Right cardiac atrium (tissue), 5 donors: ENCODE results near the gene TM2D1. TPM values are rescaled to one million over a fixed set of nuclear protein-coding genes. Genes with fewer than 3 reads are reported as not detected.

ENCODE experiments used
- ATAC-seq, 2 donors: fragments of 200-7000 bp; cut with Tn5 transposase; one replicate each; pipeline versions ENCODE4 v1.8.0 to v1.9.1; 2020; ENCODE audit warnings: moderate library complexity in 2 of 2, mild to moderate bottlenecking in 1 of 2
- DNase-seq, 3 donors: peaks; one replicate each; pipeline ENCODE4 v3.0.0-alpha.2; 2020
- H3K27ac ChIP-seq: one replicate; pipeline ENCODE4 v1.5.1; 2013; ENCODE audit warnings: mild to moderate bottlenecking, low read length, control low read depth, moderate library complexity
- H3K27me3 ChIP-seq: one replicate; pipeline ENCODE4 v1.6.1; 2013; ENCODE audit not compliant: control insufficient read depth, insufficient read depth
- H3K4me1 ChIP-seq: one replicate; pipeline ENCODE4 v1.6.1; 2013; ENCODE audit warnings: low read length; ENCODE audit not compliant: control insufficient read depth, insufficient read depth
- H3K4me3 ChIP-seq: one replicate; pipeline ENCODE4 v1.5.1; 2013; ENCODE audit warnings: low read length, control low read depth
- H3K9me3 ChIP-seq: one replicate; pipeline ENCODE4 v1.6.1; 2013; ENCODE audit warnings: low read length; ENCODE audit not compliant: control insufficient read depth
- WGBS: extraction: QIAGEN DNeasy Blood & Tissue Kit; methylation state at CpG from one replicate; pipeline ENCODE4 v1.1.7; 2013; 5-methylcytosine and 5-hydroxymethylcytosine counted together
- intact Hi-C, 4 donors: fragments of 100-400 bp; cut with DNase I; formaldehyde crosslinking; loops; one replicate each; pipeline versions ENCODE4 v1.11.0 to v1.14.0; 2022 to 2023
- polyA plus RNA-seq: library from polyadenylated mRNA; stranded (reverse); fragments of 200-250 nt; gene quantifications from one replicate; pipeline ENCODE4 v1.2.3, GENCODE V29; 2013
- total RNA-seq, 4 donors: library from RNA; stranded (reverse); fragmentation: NEBNext Ultra II Directional; extraction: Animal tissue kit (Norgen Biotek cat#: 25700); gene quantifications; one replicate each; pipeline ENCODE4 v1.2.1, GENCODE V29; 2021
- donor health status: healthy with polysubstance abuse.
- donor health status: DM: no; HTN: yes; CAD: no.
- donor health status: DM: no; HTN: no; CAD: no.
- donor health status: DM: no; HTN: yes; CAD: no; lungs with severe emphysema.
- donor health status: DM: yes; HTN: yes; CAD: no.

Gene TM2D1
- total and polyA plus RNA-seq, 5 donors, result 40.2 to 47.3 (median 43.2) TPM

DNA sequence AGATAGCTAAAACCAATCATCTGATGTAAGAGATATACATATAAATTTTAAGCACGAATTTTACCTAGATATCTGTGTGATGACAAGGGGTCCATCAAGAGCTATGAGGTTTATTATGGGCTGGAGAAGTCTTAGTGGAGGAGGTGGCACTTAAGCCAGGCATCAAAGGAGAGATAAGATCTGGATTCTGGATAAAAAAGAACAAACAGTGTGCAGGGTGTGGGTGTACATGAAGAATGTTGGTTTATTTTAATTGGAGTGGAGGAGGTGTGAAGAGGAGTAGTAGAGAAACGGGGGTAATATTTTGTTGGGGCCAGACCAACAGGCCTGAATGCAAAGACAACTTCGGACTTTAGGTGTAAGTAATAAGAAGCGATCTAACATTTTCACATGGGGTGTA is 80.6 kb downstream of the TM2D1 start:
- 85% methylated on average over 4 of the region's 4 CpGs for WGBS
- Histone ChIP-seq H3K27me3 (no peaks in the 10 kb centered on the region), H3K9me3 (no peaks in the 10 kb centered on the region), H3K27ac (no peak overlapping the region), H3K4me1 (peaks cover 2% of the 10 kb centered on the region), H3K4me3 (no peak overlapping the region)
- ATAC-seq, result no peak
- intact Hi-C loops, result loop anchor here in 3 of 4 donors (5.0 to 10.0 kb wide), 4 partner anchors 190 to 670 kb away; no protein-coding TSS in a partner anchor
- no peak for DNase-seq

DNA sequence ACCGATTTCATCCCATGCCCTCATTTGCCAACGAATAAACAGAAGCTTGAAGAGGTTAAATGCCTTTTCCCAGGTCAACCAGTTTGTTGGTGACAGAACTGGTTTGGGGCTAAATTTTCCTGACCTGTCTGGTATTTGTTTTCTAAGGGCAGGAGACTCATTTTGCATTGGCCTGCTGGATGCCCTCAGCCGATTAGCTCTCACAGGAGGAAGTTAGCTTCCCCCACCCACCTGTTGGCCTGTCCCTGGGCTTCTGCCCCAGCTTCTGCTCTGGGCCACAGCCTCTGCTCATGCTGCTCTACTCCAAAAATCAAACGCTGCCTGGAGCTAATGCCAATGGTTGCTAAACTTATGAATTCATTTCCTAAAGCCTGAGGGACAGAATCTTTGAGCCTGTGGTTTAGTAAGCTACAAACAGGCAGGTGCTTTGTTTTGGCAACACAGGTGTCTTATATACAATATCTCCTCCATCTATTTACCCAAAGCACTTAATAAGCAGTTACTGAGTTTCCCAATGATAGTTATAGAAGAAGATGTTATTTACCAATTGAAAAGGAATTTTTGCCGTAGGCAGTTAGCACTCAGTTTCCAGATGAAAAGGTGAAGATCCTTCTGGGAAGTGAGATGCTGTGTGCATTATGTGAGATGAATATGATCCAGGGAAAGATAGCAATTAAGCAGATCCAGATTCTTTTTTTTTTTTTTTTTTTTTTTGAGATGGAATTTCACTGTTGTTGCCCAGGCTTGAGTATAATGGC is 82.3 kb downstream of the TM2D1 start:
- DNase-seq, result peak in 2 of 3 donors; percentile 49 to 54
- intact Hi-C loops, result loop anchor here in 3 of 4 donors (5.0 to 10.0 kb wide), 4 partner anchors 188 to 668 kb away; no protein-coding TSS in a partner anchor
- ATAC-seq, result no peak
- peak overlapping the region; percentile 45 for H3K27ac ChIP-seq
- no peaks in the 10 kb centered on the region for H3K9me3 ChIP-seq
- no peak overlapping the region for H3K4me3 ChIP-seq
- peaks cover 2% of the 10 kb centered on the region for H3K4me1 ChIP-seq
- H3K27me3 ChIP-seq, result no peaks in the 10 kb centered on the region
- 72% methylated on average over 5 of the region's 5 CpGs for WGBS

DNA sequence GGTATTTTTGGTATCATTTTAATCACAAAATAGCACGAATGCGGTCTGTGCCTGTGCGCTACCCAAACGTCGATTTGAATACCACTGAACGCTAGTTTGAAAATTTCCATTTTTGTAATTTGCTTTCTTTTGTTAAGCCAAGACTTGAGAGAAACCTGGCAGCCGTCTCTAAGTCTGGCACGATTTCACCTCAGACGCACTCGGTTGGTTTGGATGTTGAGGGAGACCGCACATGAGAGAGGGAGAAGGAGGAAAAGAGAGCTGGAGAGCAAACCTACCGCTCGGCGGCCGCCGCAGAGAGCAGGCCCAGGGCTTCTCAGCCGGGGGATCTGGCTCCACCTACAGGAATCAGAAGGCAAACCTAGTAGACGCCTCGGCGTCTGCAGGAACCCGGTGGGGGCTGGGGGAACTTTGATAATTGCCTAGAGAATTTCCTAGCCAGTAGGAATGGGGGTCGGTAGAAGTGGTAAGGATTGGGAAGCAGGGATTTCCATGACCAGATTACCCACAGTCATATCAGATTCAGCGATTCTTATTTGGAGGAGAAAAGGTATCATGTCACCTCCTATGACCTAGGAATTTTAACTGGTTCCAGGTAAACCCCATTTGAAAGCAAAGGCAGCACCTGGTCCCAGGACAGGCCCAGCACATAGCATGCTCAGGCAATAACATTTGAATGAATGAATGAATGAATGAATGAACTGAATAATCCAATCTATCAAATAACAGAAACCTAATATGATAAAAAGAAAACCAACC is 83.2 kb downstream of the TM2D1 start:
- H3K4me3 ChIP-seq, result no peak overlapping the region
- peaks cover 2% of the 10 kb centered on the region for H3K4me1 ChIP-seq
- DNase-seq (peak; percentile 85 to 93 (median 92)), ATAC-seq (peak; percentile 90)
- WGBS, result 18% methylated on average over 23 of the region's 23 CpGs
- no peaks in the 10 kb centered on the region for H3K27me3 ChIP-seq
- peak overlapping the region; percentile 80 for H3K27ac ChIP-seq
- no peaks in the 10 kb centered on the region for H3K9me3 ChIP-seq
- intact Hi-C loops, result loop anchor here in 3 of 4 donors (5.0 to 10.0 kb wide), 4 partner anchors 187 to 667 kb away; no protein-coding TSS in a partner anchor

DNA sequence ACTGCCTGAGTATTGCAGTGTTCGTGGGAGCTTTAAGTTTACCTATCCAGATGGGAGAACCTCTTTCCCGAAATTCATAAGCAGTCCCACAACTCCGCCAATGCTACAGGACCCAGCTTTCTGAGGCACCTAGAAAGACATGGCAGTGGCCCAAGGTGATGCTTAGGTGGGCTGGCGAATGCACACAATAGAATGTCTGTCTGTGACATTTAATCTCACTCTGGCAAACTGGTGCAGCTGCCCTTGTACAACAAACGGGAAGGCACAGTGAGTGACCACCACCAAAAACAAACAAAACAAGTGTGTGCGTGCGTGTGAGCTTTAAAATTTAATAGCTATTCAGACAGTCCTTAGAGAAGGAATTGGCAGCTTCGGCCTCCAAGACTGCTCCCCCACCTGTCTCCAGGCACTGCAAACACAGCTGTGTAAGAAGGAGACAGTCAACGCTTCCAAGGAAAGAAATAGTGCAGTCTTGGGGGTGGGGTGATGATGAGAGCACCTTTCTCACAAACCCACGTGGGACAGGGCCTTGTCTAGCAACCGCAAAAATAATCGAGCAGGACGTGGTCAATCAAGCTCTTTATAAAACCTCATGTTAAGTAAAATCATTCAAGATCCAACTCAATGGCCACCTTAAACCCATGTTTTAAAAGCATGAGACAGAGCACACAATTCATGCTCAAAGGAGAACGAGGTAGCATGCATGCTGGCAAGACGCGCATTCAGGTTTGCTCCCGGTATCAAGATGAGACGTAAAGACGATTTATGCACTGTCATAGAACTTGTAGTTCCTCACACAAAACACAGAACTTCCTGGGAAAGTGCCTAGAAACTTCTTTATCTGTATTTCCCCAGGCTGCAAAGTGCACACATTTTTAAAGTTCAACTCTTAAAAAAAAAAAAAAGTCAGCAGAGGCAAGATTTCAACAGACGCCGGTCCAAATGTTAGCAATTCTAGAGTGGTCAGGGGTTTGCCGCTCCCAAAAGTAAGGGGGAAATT is 84.1 kb downstream of the TM2D1 start:
- H3K4me1 ChIP-seq, result peaks cover 2% of the 10 kb centered on the region
- intact Hi-C loops, result loop anchor here in 3 of 4 donors (5.0 to 10.0 kb wide), 4 partner anchors 186 to 666 kb away; no protein-coding TSS in a partner anchor
- no peak overlapping the region for H3K4me3 ChIP-seq
- DNase-seq (peak in 2 of 3 donors; percentile 56 to 59), ATAC-seq (peak; percentile 47 to 50)
- no peaks in the 10 kb centered on the region for H3K27me3 ChIP-seq
- H3K9me3 ChIP-seq, result no peaks in the 10 kb centered on the region
- WGBS, result 63% methylated on average over 22 of the region's 22 CpGs
- H3K27ac ChIP-seq, result peak overlapping the region; percentile 92

DNA sequence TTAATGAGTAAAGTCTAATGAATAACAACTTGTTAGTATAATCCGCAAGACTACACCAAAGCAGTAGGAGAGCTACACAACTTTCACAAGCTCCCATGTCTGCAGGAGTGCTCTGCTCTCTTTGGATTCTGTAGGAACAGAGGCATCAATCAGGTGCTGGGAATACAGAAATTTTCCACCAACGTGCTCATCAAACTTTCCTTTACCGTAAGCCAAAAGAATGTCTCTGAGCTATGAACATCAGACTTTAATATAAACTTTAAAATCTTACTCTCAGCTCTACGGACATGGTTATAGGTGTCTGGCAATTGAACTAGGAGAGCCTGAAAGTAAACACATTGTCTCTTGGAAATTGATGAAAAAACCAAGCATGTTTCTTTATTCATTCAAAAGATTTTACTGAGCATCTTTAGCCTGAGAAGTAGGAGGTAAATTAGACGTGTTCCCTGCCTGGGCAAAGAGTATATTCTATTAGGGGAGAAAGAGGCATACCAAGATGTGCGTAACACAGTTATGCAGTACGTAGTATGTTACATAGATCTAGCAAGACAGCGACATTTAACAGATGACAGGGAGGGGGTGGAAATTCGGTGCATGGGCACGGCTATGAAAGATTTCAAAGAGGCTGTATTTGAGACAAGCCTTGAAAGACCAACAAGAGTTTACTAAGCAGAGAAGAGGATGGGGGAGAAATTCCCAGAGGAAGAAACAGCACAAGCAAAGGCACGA is 85.2 kb downstream of the TM2D1 start:
- Histone ChIP-seq H3K4me3 (no peak overlapping the region), H3K27ac (peak overlapping the region; percentile 95), H3K4me1 (peaks cover 2% of the 10 kb centered on the region), H3K9me3 (no peaks in the 10 kb centered on the region), H3K27me3 (no peaks in the 10 kb centered on the region)
- ATAC-seq, result no peak
- no peak for DNase-seq
- intact Hi-C loops, result loop anchor here in 3 of 4 donors (5.0 to 10.0 kb wide), 4 partner anchors 185 to 665 kb away; no protein-coding TSS in a partner anchor
- WGBS, result 93% methylated on average over 11 of the region's 11 CpGs

DNA sequence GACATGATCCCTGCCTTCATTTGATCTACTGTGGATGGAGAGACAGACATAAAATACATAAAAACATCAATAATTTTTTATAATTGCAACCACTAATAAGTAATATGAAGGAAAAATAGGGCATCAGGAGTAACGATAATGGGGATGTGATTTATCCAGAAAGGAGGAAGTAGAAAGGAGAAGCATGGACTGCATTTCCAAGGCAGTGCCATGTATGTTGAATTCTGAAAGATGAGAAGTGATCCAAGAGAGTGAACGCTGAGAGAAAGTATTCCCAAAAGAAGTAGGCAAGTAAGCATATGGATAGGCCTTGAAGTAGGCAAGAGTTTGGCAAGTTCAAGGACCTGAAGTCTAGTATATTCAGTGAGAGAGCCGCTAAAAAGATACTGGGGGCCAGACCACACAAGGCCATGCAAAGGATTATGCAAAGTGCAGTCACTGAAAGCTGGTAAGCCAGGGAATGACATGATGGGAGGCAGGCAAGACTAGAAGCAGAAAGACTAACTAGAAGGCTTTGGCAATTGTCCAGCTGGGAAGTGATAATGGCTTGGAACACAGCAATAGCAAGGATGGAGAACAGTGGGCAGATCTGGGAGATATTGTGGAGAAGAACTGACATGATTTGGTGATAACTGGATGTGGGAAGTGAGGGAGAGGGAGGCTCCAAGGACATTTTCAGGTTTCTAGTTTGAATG is 85.9 kb downstream of the TM2D1 start:
- WGBS, result 59% methylated on average over 3 of the region's 3 CpGs
- intact Hi-C loops, result no loop called here
- no peaks in the 10 kb centered on the region for H3K27me3 ChIP-seq

DNA sequence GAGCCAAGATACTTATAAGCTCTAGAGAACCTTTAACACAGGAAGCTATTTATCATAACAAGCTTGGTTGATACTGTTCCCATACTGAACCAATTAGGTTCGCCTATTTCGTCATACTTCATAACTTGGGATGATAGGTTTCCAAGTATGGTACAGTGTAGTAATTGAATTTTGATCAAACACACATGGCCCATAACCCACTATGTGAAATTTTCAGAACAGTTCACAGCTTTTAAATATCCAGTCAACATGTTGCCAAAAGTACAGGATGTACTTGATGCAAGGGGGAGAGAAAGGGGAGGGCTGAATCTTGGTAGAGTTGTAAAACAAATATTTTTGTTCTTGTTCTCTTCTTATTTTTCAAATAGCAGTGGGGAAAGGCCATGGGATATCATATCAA is 86.6 kb downstream of the TM2D1 start:
- Histone ChIP-seq H3K4me3 (no peak overlapping the region), H3K9me3 (no peaks in the 10 kb centered on the region), H3K27me3 (no peaks in the 10 kb centered on the region), H3K27ac (no peak overlapping the region), H3K4me1 (peaks cover 2% of the 10 kb centered on the region)
- intact Hi-C loops, result no loop called here
- 56% methylated on average over 2 of the region's 2 CpGs for WGBS
- DNase-seq (no peak), ATAC-seq (peak; percentile 79 to 86)

More for the DNA sequence above, 85.9 kb downstream of the TM2D1 start:
- DNase-seq, result no peak
- Histone ChIP-seq H3K9me3 (no peaks in the 10 kb centered on the region), H3K27ac (peak overlapping the region; percentile 95), H3K4me1 (peaks cover 2% of the 10 kb centered on the region), H3K4me3 (no peak overlapping the region)
- ATAC-seq, result no peak

DNA sequence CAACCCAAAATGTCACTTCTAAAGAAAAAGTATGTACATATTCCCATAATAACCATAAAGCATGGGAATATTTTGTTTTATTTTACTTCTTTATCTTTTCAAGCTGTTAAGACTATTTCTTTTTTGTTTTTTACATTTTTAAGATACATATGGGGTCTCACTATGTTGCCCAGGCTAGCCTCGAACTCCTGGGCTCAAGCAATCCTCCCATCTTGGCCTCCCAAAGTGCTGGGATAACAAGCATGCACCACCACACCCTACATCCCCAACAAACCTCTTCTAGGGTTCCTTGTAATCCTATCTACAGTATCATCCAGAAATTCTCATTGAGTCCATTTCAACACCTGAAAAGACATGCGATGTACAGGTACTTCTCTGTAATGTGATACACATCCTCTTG is 87.5 kb downstream of the TM2D1 start:
- intact Hi-C loops, result no loop called here
- no peaks in the 10 kb centered on the region for H3K27me3 ChIP-seq
- no peak overlapping the region for H3K27ac ChIP-seq
- DNase-seq, result no peak
- WGBS, result 96% methylated on average over 2 of the region's 2 CpGs
- no peak for ATAC-seq
- H3K9me3 ChIP-seq, result no peaks in the 10 kb centered on the region
- H3K4me1 ChIP-seq, result peaks cover 2% of the 10 kb centered on the region
- no peak overlapping the region for H3K4me3 ChIP-seq

DNA sequence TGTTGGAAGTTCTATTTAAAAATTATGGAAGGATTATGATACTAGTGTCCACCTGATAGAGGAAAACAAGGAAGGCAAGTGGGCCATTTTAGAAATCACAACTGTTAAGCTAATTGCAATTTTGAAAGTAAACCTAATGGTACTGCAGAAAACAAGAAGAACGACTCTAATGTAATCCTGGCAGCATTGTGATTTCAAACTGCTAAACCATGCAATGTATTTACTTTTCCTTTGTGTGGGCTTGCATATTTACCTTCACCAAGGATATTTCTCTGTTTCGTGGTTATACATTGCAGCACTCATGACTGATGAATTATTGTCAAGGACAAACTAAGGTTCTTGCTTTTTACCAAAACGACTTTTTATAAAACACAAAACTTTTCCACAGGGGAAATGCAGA is 88.1 kb downstream of the TM2D1 start:
- no peaks in the 10 kb centered on the region for H3K9me3 ChIP-seq
- ATAC-seq, result no peak
- H3K27ac ChIP-seq, result no peak overlapping the region
- no peaks in the 10 kb centered on the region for H3K27me3 ChIP-seq
- 59% methylated on average over 3 of the region's 3 CpGs for WGBS
- no peak for DNase-seq
- peaks cover 2% of the 10 kb centered on the region for H3K4me1 ChIP-seq
- intact Hi-C loops, result no loop called here
- H3K4me3 ChIP-seq, result no peak overlapping the region
